Measurements from ENCODE around the gene MRPL3. TPM values are rescaled to one million over a fixed set of nuclear protein-coding genes. Genes with fewer than 3 reads are reported as not detected.

MRPL3 gene
- total RNA-seq, 1 donor from 2014 or later = 45.7 TPM

DNA sequence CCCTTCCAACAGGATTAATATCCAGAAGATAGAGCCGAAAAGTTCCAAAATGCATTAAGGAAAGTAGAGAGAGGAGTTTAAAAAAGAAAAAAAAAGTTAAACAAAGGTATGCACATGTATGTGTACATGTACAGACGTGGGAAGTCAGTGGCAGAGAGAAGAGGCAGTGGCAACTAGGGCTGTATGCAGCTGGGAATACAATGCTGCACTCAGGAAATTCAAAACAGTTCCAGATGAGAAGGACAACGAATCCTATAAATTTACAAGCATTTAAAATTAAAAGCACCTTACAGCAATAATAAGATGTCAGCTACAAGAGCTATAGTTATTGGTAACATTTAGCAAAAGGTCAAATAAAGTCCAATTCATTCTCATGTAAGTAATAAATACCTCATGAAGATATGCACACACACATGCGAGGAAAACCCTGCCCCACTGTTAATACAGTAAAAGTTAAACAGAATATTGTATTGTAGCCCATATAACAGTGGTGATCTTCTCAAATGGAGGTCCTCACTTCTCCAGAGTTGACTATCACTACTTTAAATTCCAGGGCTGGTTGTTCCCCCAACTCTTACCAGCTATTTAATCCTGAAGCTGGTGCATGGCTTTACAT lies 18.2 kb downstream of the MRPL3 start:
- intact Hi-C loops (cut with DNase I) = no loop called here
- H3K9me3 ChIP-seq = no peaks in the 10 kb centered on the region
- H3K36me3 ChIP-seq = peaks cover 22 to 37% of the 10 kb centered on the region in 2 donors
- no peak overlapping the region for H3K27ac ChIP-seq
- DNase-seq (ENCODE audit: low spot score in 2 of 2) = no peak
- TF ChIP-seq, protein P1, sequence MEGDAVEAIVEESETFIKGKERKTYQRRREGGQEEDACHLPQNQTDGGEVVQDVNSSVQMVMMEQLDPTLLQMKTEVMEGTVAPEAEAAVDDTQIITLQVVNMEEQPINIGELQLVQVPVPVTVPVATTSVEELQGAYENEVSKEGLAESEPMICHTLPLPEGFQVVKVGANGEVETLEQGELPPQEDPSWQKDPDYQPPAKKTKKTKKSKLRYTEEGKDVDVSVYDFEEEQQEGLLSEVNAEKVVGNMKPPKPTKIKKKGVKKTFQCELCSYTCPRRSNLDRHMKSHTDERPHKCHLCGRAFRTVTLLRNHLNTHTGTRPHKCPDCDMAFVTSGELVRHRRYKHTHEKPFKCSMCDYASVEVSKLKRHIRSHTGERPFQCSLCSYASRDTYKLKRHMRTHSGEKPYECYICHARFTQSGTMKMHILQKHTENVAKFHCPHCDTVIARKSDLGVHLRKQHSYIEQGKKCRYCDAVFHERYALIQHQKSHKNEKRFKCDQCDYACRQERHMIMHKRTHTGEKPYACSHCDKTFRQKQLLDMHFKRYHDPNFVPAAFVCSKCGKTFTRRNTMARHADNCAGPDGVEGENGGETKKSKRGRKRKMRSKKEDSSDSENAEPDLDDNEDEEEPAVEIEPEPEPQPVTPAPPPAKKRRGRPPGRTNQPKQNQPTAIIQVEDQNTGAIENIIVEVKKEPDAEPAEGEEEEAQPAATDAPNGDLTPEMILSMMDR (IDR thresholded peaks at IDR 0.05) = no peak
- H3K4me3 ChIP-seq = no peak overlapping the region
- H3K27me3 ChIP-seq = no peaks in the 10 kb centered on the region
- H3K4me1 ChIP-seq = no peaks in the 10 kb centered on the region

DNA sequence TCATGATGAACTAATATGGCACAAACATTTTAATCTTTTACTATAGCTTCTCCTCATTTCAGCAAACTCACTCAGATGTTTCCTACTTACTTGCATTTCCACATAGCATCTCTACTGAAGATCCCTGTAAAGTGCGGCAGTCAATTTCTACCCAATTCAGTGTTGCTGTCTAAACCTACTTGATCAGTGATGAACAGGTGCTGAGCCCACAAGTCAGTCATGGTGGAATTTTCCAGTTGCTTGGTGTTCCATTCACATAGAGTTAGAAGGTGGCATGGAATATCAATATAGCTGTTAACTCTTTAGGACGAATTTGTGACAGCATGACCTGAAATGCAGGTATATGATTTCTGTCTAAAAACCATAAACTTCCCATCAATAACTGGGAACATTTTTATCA lies 22.7 kb downstream of the MRPL3 start:
- Histone ChIP-seq H3K27ac (no peak overlapping the region), H3K4me1 (no peaks in the 10 kb centered on the region), H3K9me3 (no peaks in the 10 kb centered on the region), H3K4me3 (no peak overlapping the region), H3K27me3 (no peaks in the 10 kb centered on the region), H3K36me3 (peaks cover 10 to 33% of the 10 kb centered on the region in 2 donors)
- DNase-seq (ENCODE audit: low spot score in 2 of 2) = no peak
- TF ChIP-seq, protein P1 (IDR thresholded peaks at IDR 0.05) = no peak
- intact Hi-C loops (cut with DNase I) = no loop called here

DNA sequence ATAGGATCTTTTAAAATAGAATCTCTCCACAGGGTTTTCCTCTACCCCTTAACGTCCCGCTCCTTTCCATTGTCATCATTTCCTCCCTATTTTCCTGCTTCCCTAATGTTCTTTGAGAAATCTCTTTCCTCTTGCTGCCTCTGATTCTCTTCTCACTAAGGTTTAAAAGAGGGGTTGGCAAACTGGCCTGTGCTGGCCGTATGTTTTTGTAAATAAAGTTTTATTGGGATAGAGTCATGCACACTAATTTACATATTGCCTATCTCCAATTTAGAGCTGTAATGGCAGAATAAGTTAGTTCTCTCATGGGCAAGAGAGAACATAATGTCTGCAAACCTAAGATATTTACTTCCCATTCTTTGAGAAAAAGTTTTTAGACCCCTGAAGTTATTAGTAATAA lies 25.0 kb downstream of the MRPL3 start:
- no peak overlapping the region for H3K4me3 ChIP-seq
- H3K27ac ChIP-seq = no peak overlapping the region
- TF ChIP-seq, protein P1 (IDR thresholded peaks at IDR 0.05) = no peak
- no peaks in the 10 kb centered on the region for H3K4me1 ChIP-seq
- H3K9me3 ChIP-seq = no peaks in the 10 kb centered on the region
- H3K27me3 ChIP-seq = no peaks in the 10 kb centered on the region
- intact Hi-C loops (cut with DNase I) = no loop called here
- peaks cover 4 to 24% of the 10 kb centered on the region in 2 donors for H3K36me3 ChIP-seq
- no peak for DNase-seq (ENCODE audit: low spot score in 2 of 2)

DNA sequence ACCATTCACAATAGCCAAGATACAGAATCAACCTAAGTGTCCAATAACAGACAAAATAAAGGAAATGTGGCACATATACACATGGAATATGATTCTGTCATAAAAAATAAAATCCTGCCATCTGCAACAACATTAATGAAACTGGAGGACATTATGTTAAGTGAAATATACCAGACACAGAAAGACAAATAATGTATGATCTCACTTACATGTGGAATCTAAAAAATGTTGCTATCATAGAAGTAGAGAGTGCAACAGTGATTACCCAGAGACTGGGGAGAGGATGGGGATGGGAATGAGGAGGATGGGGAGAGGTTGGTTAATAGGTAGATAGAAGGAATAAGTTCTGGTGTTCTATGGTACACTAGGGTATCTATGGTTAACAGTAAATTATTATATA lies 28.7 kb downstream of the MRPL3 start:
- TF ChIP-seq, protein P1 (IDR thresholded peaks at IDR 0.05) = no peak
- Histone ChIP-seq H3K9me3 (no peaks in the 10 kb centered on the region), H3K4me3 (no peak overlapping the region), H3K4me1 (no peaks in the 10 kb centered on the region), H3K27ac (no peak overlapping the region), H3K36me3 (peaks cover 21 to 27% of the 10 kb centered on the region in 2 donors), H3K27me3 (no peaks in the 10 kb centered on the region)
- intact Hi-C loops (cut with DNase I) = no loop called here
- DNase-seq (ENCODE audit: low spot score in 2 of 2) = no peak

DNA sequence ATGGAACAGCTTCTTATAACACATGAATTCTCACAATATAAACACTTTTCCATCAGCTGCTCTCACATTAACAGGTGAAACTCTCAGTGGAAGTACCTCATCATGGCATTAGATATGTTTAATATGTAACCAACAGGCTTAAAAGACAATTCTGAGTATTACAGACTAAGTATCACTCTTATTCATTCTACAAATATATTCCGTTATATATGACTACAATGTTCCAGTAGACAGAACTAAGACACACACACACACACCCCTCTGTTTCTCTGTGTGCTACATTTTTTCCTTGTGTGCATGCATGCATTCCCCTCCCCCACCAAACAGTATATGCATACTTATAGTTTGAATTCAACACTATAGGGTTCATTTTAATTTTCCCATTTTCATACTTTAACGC lies 32.4 kb downstream of the MRPL3 start:
- H3K36me3 ChIP-seq = peaks cover 28 to 42% of the 10 kb centered on the region in 2 donors
- no peak overlapping the region for H3K27ac ChIP-seq
- TF ChIP-seq, protein P1 (IDR thresholded peaks at IDR 0.05) = no peak
- no peaks in the 10 kb centered on the region for H3K9me3 ChIP-seq
- H3K27me3 ChIP-seq = no peaks in the 10 kb centered on the region
- H3K4me1 ChIP-seq = no peaks in the 10 kb centered on the region
- intact Hi-C loops (cut with DNase I) = no loop called here
- no peak for DNase-seq (ENCODE audit: low spot score in 2 of 2)
- H3K4me3 ChIP-seq = no peak overlapping the region

DNA sequence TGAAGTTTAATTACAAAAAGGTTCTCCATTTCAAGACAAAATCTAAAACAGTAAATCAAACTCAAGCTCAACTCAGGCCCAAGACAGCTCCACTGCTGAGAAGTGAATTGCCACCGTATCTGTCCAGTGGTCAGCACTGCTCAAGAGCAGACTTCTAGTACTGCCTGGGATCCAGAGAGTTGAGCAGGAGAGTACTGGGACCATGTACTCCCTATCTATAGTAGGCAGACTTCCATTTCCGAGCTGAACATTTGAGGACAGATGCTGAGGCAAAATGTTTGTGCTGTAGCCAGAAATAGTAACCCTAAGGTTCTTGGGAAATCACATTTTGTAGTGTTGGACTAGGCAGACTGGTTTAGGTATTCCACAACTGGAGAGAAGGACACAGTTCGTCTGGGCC lies 44.1 kb downstream of the MRPL3 start:
- no peak overlapping the region for H3K27ac ChIP-seq
- TF ChIP-seq, protein P1 (IDR thresholded peaks at IDR 0.05) = no peak
- no peaks in the 10 kb centered on the region for H3K9me3 ChIP-seq
- H3K36me3 ChIP-seq = peaks cover 13 to 36% of the 10 kb centered on the region in 2 donors
- H3K4me3 ChIP-seq = no peak overlapping the region
- DNase-seq (ENCODE audit: low spot score in 2 of 2) = no peak
- no peaks in the 10 kb centered on the region for H3K27me3 ChIP-seq
- H3K4me1 ChIP-seq = no peaks in the 10 kb centered on the region
- intact Hi-C loops (cut with DNase I) = no loop called here
